Body of pancreas (tissue), 4 donors: ENCODE measurements around the gene H19. TPM values are rescaled to one million over a fixed set of nuclear protein-coding genes. Genes with fewer than 3 reads are reported as not detected.

Source experiments
- ATAC-seq: fragments of 150-250 bp; one replicate; pipeline ENCODE4 v1.9.1; 2016
- DNase-seq, 4 donors: peaks; one replicate each; pipeline ENCODE4 v3.0.0-alpha.2; 2019
- H3K27ac ChIP-seq, 4 donors: fragments of 200-600 bp; sonication (generic); 1 replicate in 3 of 4; 2 replicates in 1 of 4; pipeline versions ENCODE4 v1.5.1 to v1.6.1; 2016 to 2019; ENCODE audit warnings: mild to moderate bottlenecking in 1 of 4, mixed read lengths in 1 of 4, moderate library complexity in 1 of 4
- H3K27me3 ChIP-seq, 2 donors: fragments of 200-600 bp; sonication (generic); one replicate each; pipeline ENCODE4 v1.6.0; 2016; ENCODE audit warnings: mild to moderate bottlenecking in 1 of 2
- H3K36me3 ChIP-seq, 2 donors: fragments of 200-600 bp; sonication (generic); replicated peaks in 1 of 2; 2 replicates each; pipeline ENCODE4 v1.5.1; 2016; ENCODE audit warnings: low read depth in 2 of 2; ENCODE audit not compliant: insufficient read depth in 1 of 2
- H3K4me1 ChIP-seq: fragments of 200-600 bp; sonication (generic); one replicate; pipeline ENCODE4 v1.6.0; 2016
- H3K4me3 ChIP-seq, 2 donors: fragments of 200-600 bp; sonication (generic); 1 replicate in 1 of 2; 2 replicates in 1 of 2; pipeline ENCODE4 v1.5.1; 2016 to 2019
- H3K9me3 ChIP-seq, 3 donors: fragments of 200-600 bp; sonication (generic); 1 replicate in 2 of 3; 2 replicates in 1 of 3; pipeline ENCODE4 v1.5.1; 2016
- POLR2A ChIP-seq, 3 donors: fragments of 450-650 bp; IDR thresholded peaks; one replicate each; pipeline ENCODE4 v1.6.1; 2016; ENCODE audit warnings: antibody characterized with exemption in 3 of 3, mild to moderate bottlenecking in 2 of 3
- WGBS, 2 donors: methylation state at CpG; one replicate each; pipeline ENCODE4 v1.1.5; 2017; 5-methylcytosine and 5-hydroxymethylcytosine counted together
- intact Hi-C: fragments of 100-400 bp; cut with DNase I; formaldehyde crosslinking; loops from one replicate; pipeline ENCODE4 v1.15.1; 2023
- total RNA-seq, 2 donors: library from RNA; depleted of rRNA; stranded (reverse); fragments of >200 nt; gene quantifications; one replicate each; pipeline ENCODE4 v1.1.0, GENCODE V29; 2016
- TF ChIP-seq, protein P1 (sequence below), 7 experiments: fragments of 450-650 bp in 4 of 7; fragments of 200-600 bp in 3 of 7; sonication (generic) in 3 of 7; IDR thresholded peaks; one replicate each; pipeline ENCODE4 v1.5.1; 2016 to 2019; ENCODE audit warnings: antibody characterized with exemption in 7 of 7

Gene H19
- total RNA-seq, 2 donors from 2014 or later = 151 to 234 TPM

DNA sequence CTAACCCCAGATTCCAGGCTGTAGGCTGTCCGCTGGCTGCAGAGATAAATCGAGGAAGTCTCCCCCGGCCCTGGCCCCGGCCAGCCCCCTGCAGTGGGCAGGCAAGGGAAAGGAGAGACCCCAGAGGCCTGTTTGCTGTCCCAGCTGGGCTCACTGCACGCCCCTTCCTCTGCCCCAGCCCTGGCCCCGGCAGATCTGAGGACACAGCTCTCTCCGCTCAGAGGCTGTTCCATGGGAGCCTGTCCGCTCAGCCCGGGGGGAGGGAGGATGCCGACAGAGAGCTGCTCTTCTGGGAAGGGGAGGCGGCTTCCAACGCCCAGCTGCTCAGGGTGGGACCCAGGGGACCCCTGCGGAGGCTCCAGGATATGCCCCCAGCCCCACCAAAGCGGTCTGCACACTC lies 37.7 kb upstream of the H19 start:
- no CpG with 5 or more reads among the region's 14 CpGs for WGBS, 2 donors
- TF ChIP-seq, protein P1, sequence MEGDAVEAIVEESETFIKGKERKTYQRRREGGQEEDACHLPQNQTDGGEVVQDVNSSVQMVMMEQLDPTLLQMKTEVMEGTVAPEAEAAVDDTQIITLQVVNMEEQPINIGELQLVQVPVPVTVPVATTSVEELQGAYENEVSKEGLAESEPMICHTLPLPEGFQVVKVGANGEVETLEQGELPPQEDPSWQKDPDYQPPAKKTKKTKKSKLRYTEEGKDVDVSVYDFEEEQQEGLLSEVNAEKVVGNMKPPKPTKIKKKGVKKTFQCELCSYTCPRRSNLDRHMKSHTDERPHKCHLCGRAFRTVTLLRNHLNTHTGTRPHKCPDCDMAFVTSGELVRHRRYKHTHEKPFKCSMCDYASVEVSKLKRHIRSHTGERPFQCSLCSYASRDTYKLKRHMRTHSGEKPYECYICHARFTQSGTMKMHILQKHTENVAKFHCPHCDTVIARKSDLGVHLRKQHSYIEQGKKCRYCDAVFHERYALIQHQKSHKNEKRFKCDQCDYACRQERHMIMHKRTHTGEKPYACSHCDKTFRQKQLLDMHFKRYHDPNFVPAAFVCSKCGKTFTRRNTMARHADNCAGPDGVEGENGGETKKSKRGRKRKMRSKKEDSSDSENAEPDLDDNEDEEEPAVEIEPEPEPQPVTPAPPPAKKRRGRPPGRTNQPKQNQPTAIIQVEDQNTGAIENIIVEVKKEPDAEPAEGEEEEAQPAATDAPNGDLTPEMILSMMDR (IDR thresholded peaks at IDR 0.05) = no peak
- TF ChIP-seq POLR2A (IDR thresholded peaks at IDR 0.05) = no peak
- Histone ChIP-seq H3K4me1 (no peaks in the 10 kb centered on the region), H3K27me3 (no peaks in the 10 kb centered on the region), H3K4me3 (no peak overlapping the region), H3K9me3 (no peaks in the 10 kb centered on the region), H3K27ac (no peak overlapping the region), H3K36me3 (no peaks in the 10 kb centered on the region)
- intact Hi-C loops = no loop called here
- DNase-seq (no peak), ATAC-seq (no peak)

DNA sequence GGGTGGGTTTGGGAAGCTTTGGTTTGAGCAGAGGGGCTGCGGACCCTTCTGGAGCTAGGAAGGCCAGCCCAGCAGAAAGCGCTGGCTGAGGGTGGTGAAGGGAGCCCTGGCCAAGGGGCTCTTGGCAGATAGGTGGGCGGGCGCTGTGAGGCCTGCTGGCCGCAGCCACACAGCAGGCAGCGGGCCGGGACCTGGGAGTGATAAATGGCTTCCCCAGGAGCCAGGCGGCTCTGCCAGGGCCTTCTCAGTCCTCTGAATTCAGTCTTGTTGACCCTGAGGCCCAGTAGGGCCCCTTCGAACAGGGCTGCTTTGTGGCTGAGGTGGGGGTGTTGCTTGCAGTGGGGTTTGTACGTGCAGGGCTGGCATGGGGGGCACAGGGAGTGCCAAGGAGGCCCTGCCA lies 33.4 kb upstream of the H19 start:
- no peak for DNase-seq
- Histone ChIP-seq H3K27me3 (no peaks in the 10 kb centered on the region), H3K9me3 (no peaks in the 10 kb centered on the region), H3K36me3 (no peaks in the 10 kb centered on the region), H3K4me3 (no peak overlapping the region), H3K4me1 (no peaks in the 10 kb centered on the region), H3K27ac (no peak overlapping the region)
- no peak for ATAC-seq
- no CpG with 5 or more reads among the region's 10 CpGs for WGBS, 2 donors
- TF ChIP-seq POLR2A (IDR thresholded peaks at IDR 0.05) = no peak
- TF ChIP-seq, protein P1 (IDR thresholded peaks at IDR 0.05) = no peak
- intact Hi-C loops = no loop called here

DNA sequence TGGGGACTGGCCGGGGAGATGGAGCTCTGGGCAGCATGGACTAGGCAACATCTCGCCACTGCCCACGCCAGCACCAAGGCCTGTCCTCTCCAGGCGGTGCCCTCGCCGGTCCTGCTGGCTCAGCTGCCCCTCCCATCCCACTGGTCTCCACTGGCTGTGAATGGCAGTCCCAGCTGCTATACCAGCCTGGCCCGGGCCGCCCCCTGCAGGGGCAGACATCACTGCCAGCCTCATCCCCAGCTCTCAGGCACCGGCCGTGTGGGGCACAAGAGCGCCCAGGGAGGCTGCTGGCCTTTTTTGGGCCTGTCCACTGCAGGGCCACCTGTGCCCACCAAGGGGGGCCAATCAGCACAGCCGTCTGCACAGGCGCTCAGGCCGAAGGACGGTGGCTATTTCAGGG lies 30.1 kb upstream of the H19 start:
- no peaks in the 10 kb centered on the region for H3K4me1 ChIP-seq
- H3K27me3 ChIP-seq = no peaks in the 10 kb centered on the region
- intact Hi-C loops = no loop called here
- ATAC-seq = no peak
- no peaks in the 10 kb centered on the region for H3K9me3 ChIP-seq
- no peak overlapping the region for H3K27ac ChIP-seq
- no peak for DNase-seq
- no CpG with 5 or more reads among the region's 15 CpGs for WGBS, 2 donors
- no peak overlapping the region for H3K4me3 ChIP-seq
- H3K36me3 ChIP-seq = no peaks in the 10 kb centered on the region
- TF ChIP-seq, protein P1 (IDR thresholded peaks at IDR 0.05) = no peak
- TF ChIP-seq POLR2A (IDR thresholded peaks at IDR 0.05) = no peak

DNA sequence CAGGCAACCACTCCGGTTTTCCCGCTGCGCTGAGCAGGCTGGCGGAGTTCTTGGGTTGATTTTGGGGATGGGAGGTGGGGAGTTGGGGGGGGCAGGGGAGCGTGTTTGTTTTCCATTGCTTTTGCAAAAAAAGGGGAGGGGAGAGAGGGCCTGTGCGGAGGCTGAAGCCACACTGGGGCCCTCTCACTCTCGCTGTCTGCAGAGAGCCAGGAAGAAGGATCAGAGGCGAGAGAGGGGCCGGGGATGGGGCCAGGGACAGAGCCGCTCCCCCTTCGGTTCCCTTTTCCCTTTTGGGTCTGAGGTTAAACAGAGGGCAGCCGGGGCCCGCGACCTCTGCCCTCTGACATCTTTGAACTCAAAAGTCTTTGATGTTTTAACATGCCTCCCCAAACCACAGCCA lies 17.4 kb upstream of the H19 start:
- Histone ChIP-seq H3K27ac (no peak overlapping the region), H3K4me1 (no peaks in the 10 kb centered on the region), H3K4me3 (no peak overlapping the region), H3K27me3 (no peaks in the 10 kb centered on the region), H3K36me3 (no peaks in the 10 kb centered on the region), H3K9me3 (no peaks in the 10 kb centered on the region)
- ATAC-seq = no peak
- intact Hi-C loops = no loop called here
- TF ChIP-seq, protein P1 (IDR thresholded peaks at IDR 0.05) = no peak
- WGBS, 2 donors = no CpG with 5 or more reads among the region's 14 CpGs
- DNase-seq = no peak

DNA sequence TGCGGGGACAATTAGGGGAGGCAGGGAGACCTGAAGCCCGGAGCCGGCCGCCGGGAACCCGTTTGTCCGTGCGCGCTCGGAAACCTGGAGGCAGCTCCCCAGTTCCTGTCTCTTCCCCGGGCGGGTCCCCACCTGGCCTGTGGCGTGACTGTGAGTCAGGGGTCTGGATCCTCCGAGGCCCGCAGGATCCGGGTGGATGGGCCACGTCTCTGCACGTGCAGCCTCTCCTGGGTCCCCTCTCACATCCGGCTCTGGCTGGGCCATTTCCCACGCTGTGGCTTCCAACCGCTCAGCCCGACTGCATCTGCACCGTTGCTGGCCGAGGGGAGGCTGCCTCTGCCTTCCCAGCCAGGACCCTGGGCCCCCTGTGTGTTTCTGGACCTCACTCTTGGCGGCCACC lies 14.8 kb upstream of the H19 start:
- no peak for DNase-seq
- intact Hi-C loops = no loop called here
- Histone ChIP-seq H3K27me3 (no peaks in the 10 kb centered on the region), H3K4me1 (no peaks in the 10 kb centered on the region), H3K4me3 (no peak overlapping the region), H3K27ac (no peak overlapping the region), H3K36me3 (no peaks in the 10 kb centered on the region), H3K9me3 (no peaks in the 10 kb centered on the region)
- WGBS, 2 donors = no CpG with 5 or more reads among the region's 25 CpGs
- no peak for TF ChIP-seq POLR2A (IDR thresholded peaks at IDR 0.05)
- TF ChIP-seq, protein P1 (IDR thresholded peaks at IDR 0.05) = no peak
- no peak for ATAC-seq
